Caco-2 (cell line): Measurements from ENCODE around the gene GNB1. TPM values are rescaled to one million over a fixed set of nuclear protein-coding genes. Genes with fewer than 3 reads are reported as not detected.

Experiments
- BruUV-seq: library from RNA; stranded (reverse); fragments of 400-500 nt; replicated peaks from 2 replicates; lab custom pipeline; 2021; lab: Mats Ljungman, UMichigan
- CTCF ChIA-PET: fragments of 300-600 bp; sonication (Branson Sonifier 250); formaldehyde crosslinking; loops from one replicate; lab custom pipeline; 2022; ENCODE audit warnings: antibody characterized with exemption; lab: Charles Lee
- POLR2A ChIA-PET: fragments of 300-600 bp; sonication (Branson Sonifier 250); formaldehyde crosslinking; loops from one replicate; lab custom pipeline; 2022; ENCODE audit warnings: antibody characterized with exemption; lab: Charles Lee
- DNase-seq, 2 experiments: peaks; one replicate each; pipeline versions ENCODE4 v3.0.0 to v3.0.0-alpha.2; 2020 to 2022
- H3K27me3 ChIP-seq: replicated peaks from 2 replicates; pipeline ENCODE4 v1.6.0; 2011; ENCODE audit warnings: low read length; ENCODE audit not compliant: control insufficient read depth, insufficient read depth
- H3K36me3 ChIP-seq: 2 replicates; pipeline ENCODE4 v1.5.1; 2011; ENCODE audit warnings: low read length; ENCODE audit not compliant: control insufficient read depth, insufficient read depth
- H3K4me1 ChIP-seq: fragments of 250-450 bp; sonication (Bioruptor Pico); 2 replicates; pipeline ENCODE4 v1.5.1; 2020; ENCODE audit warnings: mild to moderate bottlenecking
- H3K4me3 ChIP-seq: 2 replicates; pipeline ENCODE4 v1.5.1; 2011; ENCODE audit warnings: low read depth, mild to moderate bottlenecking, control low read depth, low read length
- H3K9me3 ChIP-seq: fragments of 250-450 bp; sonication (Bioruptor Pico); 2 replicates; pipeline ENCODE4 v1.5.1; 2020; ENCODE audit warnings: mild to moderate bottlenecking, moderate library complexity
- H3K27ac Mint-ChIP-seq: one replicate; pipeline ENCODE4 v1.8.0; 2022; ENCODE audit warnings: mixed read lengths; ENCODE audit not compliant: unreplicated experiment
- H3K27me3 Mint-ChIP-seq: one replicate; pipeline ENCODE4 v1.8.0; 2022; ENCODE audit warnings: mixed read lengths; ENCODE audit not compliant: insufficient read depth, unreplicated experiment
- H3K36me3 Mint-ChIP-seq: one replicate; pipeline ENCODE4 v1.8.0; 2022; ENCODE audit warnings: mild to moderate bottlenecking, mixed read lengths; ENCODE audit not compliant: insufficient read depth, unreplicated experiment
- H3K4me1 Mint-ChIP-seq: one replicate; pipeline ENCODE4 v1.8.0; 2022; ENCODE audit warnings: low read depth, mixed read lengths; ENCODE audit not compliant: unreplicated experiment
- H3K4me3 Mint-ChIP-seq: one replicate; pipeline ENCODE4 v1.8.0; 2022; ENCODE audit warnings: mild to moderate bottlenecking, moderate library complexity, mixed read lengths; ENCODE audit not compliant: unreplicated experiment
- H3K9me3 Mint-ChIP-seq: one replicate; pipeline ENCODE4 v1.8.0; 2022; ENCODE audit warnings: mixed read lengths; ENCODE audit not compliant: unreplicated experiment
- CTCF ChIP-seq, 2 experiments: fragments of 200-600 bp in 1 of 2; IDR thresholded peaks; 1 replicate in 1 of 2; 2 replicates in 1 of 2; pipeline versions ENCODE4 v1.5.1 to v1.8.0; 2011 to 2022; ENCODE audit warnings: antibody characterized with exemption in 1 of 2, control low read depth in 1 of 2, inconsistent platforms in 1 of 2, low read depth in 1 of 2, low read length in 1 of 2, mild to moderate bottlenecking in 1 of 2, moderate library complexity in 1 of 2; ENCODE audit not compliant: insufficient read depth in 1 of 2, severe bottlenecking in 1 of 2, unreplicated experiment in 1 of 2
- intact Hi-C: fragments of 100-400 bp; cut with micrococcal nuclease; formaldehyde crosslinking; loops from one replicate; pipeline ENCODE4 v1.10.0; 2022; ENCODE audit not compliant: unreplicated experiment
- total RNA-seq: library from RNA; stranded (reverse); gene quantifications from 2 replicates; pipeline ENCODE4 v1.2.3, GENCODE V29; 2022

GNB1 gene
- total RNA-seq, 1 experiment from 2014 or later = 301 TPM

- intact Hi-C loops = no loop called here
- Mint-ChIP-seq H3K36me3 (peaks cover 48% of the 10 kb centered on the region), H3K4me1 (peaks cover 25% of the 10 kb centered on the region), H3K27ac (peak overlapping the region; percentile 18), H3K4me3 (no peak overlapping the region), H3K9me3 (no peaks in the 10 kb centered on the region), H3K27me3 (no peaks in the 10 kb centered on the region)
- Histone ChIP-seq H3K27me3 (no peaks in the 10 kb centered on the region), H3K36me3 (no peaks in the 10 kb centered on the region), H3K4me1 (peaks cover 11% of the 10 kb centered on the region), H3K9me3 (no peaks in the 10 kb centered on the region), H3K4me3 (no peak overlapping the region)
- ChIA-PET CTCF (no interaction called here), POLR2A (no interaction called here)
- no TSS peak for BruUV-seq
- peak in 1 of 2 experiments; percentile 25 for DNase-seq
- no peak for TF ChIP-seq CTCF (IDR thresholded peaks at IDR 0.05; ENCODE audit: insufficient read depth in 1 of 2, low read depth in 1 of 2, low read length in 1 of 2, severe bottlenecking in 1 of 2, unreplicated experiment in 1 of 2)
Observed at GRCh38 chr1:1847061-1847850, 43.6 kb downstream of the GNB1 start.

- Mint-ChIP-seq H3K9me3 (no peaks in the 10 kb centered on the region), H3K27ac (no peak overlapping the region), H3K27me3 (no peaks in the 10 kb centered on the region), H3K4me3 (no peak overlapping the region), H3K36me3 (peaks cover 40% of the 10 kb centered on the region), H3K4me1 (peaks cover 25% of the 10 kb centered on the region)
- peaks cover 11% of the 10 kb centered on the region for H3K4me1 ChIP-seq
- POLR2A ChIA-PET = no interaction called here
- no peaks in the 10 kb centered on the region for H3K27me3 ChIP-seq
- no TSS peak for BruUV-seq
- CTCF ChIA-PET = no interaction called here
- no peak overlapping the region for H3K4me3 ChIP-seq
- intact Hi-C loops = no loop called here
- TF ChIP-seq CTCF (IDR thresholded peaks at IDR 0.05; ENCODE audit: insufficient read depth in 1 of 2, low read depth in 1 of 2, low read length in 1 of 2, severe bottlenecking in 1 of 2, unreplicated experiment in 1 of 2) = no peak
- no peaks in the 10 kb centered on the region for H3K36me3 ChIP-seq
- no peaks in the 10 kb centered on the region for H3K9me3 ChIP-seq
- no peak for DNase-seq
Observed at GRCh38 chr1:1846386-1846918, 44.4 kb downstream of the GNB1 start.

GRCh38 chr1:1842360-1843146 is 48.3 kb downstream of the GNB1 start:
- no peak overlapping the region for H3K4me3 Mint-ChIP-seq
- POLR2A ChIA-PET = no interaction called here
- H3K9me3 ChIP-seq = no peaks in the 10 kb centered on the region
- H3K4me1 ChIP-seq = peaks cover 8% of the 10 kb centered on the region
- peaks cover 10% of the 10 kb centered on the region for H3K4me1 Mint-ChIP-seq
- no peak overlapping the region for H3K27ac Mint-ChIP-seq
- intact Hi-C loops = loop anchor here (5.0 kb wide), 1 partner anchor 65 kb away; no protein-coding TSS in a partner anchor
- BruUV-seq = no TSS peak
- TF ChIP-seq CTCF (IDR thresholded peaks at IDR 0.05; ENCODE audit: insufficient read depth in 1 of 2, low read depth in 1 of 2, low read length in 1 of 2, severe bottlenecking in 1 of 2, unreplicated experiment in 1 of 2) = no peak
- H3K27me3 ChIP-seq = no peaks in the 10 kb centered on the region
- CTCF ChIA-PET = interaction anchor here (0.7 kb wide), 1 partner anchor 66 kb away, joined by 4 read pairs; no protein-coding TSS in a partner anchor
- no peaks in the 10 kb centered on the region for H3K9me3 Mint-ChIP-seq
- peaks cover 38% of the 10 kb centered on the region for H3K36me3 Mint-ChIP-seq
- DNase-seq = no peak
- no peaks in the 10 kb centered on the region for H3K27me3 Mint-ChIP-seq
- H3K36me3 ChIP-seq = no peaks in the 10 kb centered on the region
- no peak overlapping the region for H3K4me3 ChIP-seq
